Activated naive CD4-positive, alpha-beta T cell treated with anti-CD3 and anti-CD28 coated beads, Interleukin-2, amount 50 U/mL, for 72 hours (primary cell): Measurements from ENCODE around the gene PI4KB. TPM values are rescaled to one million over a fixed set of nuclear protein-coding genes. Genes with fewer than 3 reads are reported as not detected.
"Not testable (repeated sequence)": the region's sequence is repeated elsewhere in the genome, so short reads cannot be mapped to it uniquely, and the experiment has no call there.

Source experiments
- ATAC-seq, 2 donors: fragments of 150-1000 bp; cut with Tn5 transposase; 2 replicates each; pipeline ENCODE4 v1.10.0; 2021; ENCODE audit warnings: mild to moderate bottlenecking in 2 of 2, moderate library complexity in 2 of 2
- DNase-seq, 2 donors: peaks; one replicate each; pipeline ENCODE4 v3.0.0; 2021 to 2022; ENCODE audit warnings: low spot score in 2 of 2
- H3K27ac Mint-ChIP-seq, 2 donors: one replicate each; pipeline ENCODE4 v1.8.0; 2022; ENCODE audit warnings: mild to moderate bottlenecking in 2 of 2, mixed read lengths in 2 of 2
- H3K36me3 Mint-ChIP-seq, 2 donors: one replicate each; pipeline ENCODE4 v1.8.0; 2022; ENCODE audit warnings: mixed read lengths in 2 of 2
- H3K9me3 Mint-ChIP-seq, 2 donors: one replicate each; pipeline ENCODE4 v1.8.0; 2022; ENCODE audit warnings: mixed read lengths in 2 of 2
- total RNA-seq, 2 donors: library from RNA; stranded (reverse); gene quantifications; one replicate each; pipeline ENCODE4 v1.2.3, GENCODE V29; 2022

Gene PI4KB
- total RNA-seq, 2 donors from 2014 or later, result 55.0 to 75.3 TPM

DNA sequence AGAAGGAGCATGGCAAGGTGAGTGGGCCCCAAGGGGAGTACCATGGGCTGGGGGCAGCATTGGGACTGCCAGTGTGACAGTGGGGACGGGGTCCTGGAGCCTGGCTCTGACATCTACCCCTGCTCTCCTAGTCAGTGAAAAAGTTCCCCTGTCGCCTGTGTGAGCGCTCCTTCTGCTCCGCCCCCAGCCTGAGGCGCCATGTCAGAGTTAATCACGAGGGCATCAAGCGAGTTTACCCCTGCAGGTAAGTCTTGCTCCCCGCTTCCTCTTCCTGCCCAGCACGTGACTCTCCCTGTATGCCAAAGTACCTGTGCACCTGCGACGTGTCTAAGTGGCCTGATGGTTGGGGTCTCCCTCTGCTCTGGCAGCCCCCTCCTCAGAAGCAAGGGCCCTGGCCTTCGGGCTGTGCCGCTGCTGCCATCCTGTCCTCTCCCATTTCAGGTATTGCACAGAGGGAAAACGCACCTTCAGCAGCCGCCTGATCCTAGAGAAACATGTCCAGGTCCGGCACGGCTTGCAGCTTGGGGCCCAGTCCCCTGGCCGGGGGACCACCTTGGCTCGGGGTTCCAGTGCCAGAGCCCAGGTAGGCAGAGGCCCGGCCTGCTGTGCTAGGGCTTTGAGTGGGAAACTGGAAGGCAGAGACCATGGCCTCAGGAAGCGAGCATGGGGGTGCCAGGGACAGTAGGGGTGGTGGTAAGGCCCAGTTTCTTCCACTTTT, 37.1 kb downstream of the PI4KB start:
- H3K36me3 Mint-ChIP-seq, result no peaks in the 10 kb centered on the region
- no peak for DNase-seq
- no peaks in the 10 kb centered on the region for H3K9me3 Mint-ChIP-seq
- ATAC-seq, result no peak
- peak overlapping the region; percentile 67 to 81 for H3K27ac Mint-ChIP-seq

DNA sequence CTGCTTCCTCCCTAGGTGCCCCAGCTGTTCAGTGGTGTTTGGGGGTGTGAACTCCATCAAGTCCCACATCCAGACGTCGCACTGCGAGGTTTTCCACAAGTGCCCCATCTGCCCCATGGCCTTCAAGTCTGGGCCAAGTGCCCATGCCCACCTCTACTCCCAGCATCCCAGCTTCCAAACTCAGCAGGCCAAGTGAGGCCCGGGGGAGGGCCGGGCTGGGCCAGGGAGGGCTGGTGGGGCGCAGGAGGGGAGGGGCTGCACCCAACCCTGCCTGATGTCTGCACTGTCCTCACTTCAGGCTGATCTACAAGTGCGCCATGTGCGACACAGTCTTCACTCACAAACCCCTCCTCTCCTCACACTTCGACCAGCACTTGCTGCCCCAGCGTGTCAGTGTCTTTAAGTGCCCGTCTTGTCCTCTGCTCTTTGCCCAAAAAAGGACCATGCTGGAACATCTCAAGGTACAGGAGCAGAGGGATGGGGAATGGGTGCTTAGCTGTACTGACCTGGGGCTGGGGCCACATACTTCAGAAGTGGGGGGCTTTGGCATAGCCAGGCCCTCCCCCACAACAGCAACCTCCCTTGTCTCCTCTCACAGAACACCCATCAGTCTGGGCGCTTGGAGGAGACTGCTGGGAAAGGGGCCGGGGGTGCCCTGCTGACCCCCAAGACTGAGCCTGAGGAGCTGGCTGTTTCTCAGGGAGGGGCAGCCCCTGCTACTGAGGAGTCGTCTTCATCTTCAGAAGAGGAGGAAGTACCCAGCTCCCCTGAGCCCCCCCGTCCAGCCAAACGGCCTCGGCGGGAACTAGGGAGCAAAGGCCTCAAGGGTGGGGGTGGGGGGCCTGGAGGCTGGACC, 37.9 kb downstream of the PI4KB start:
- ATAC-seq (no peak), DNase-seq (no peak)
- Mint-ChIP-seq H3K36me3 (peaks cover 0 to 7% of the 10 kb centered on the region in 2 donors), H3K27ac (peak overlapping the region; percentile 67 to 69), H3K9me3 (no peaks in the 10 kb centered on the region)

DNA sequence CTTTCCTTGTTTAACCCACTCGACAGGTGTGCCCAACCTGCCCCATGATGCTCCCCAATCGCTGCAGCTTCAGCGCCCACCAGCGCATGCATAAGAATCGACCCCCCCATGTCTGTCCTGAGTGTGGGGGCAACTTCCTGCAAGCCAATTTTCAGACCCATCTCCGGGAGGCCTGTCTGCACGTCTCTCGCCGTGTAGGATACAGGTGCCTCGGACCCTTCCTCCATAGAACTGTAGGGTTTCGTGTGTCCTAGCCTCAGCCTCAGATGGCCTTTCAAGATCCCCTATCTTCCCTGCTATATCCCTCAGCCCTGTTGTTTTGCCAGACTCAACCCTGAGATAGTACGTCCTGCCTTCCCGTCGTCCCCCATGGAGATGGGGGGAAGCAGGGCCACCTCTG, 38.7 kb downstream of the PI4KB start:
- Mint-ChIP-seq H3K9me3 (no peaks in the 10 kb centered on the region), H3K27ac (peak overlapping the region; percentile 67 to 69), H3K36me3 (peaks cover 0 to 12% of the 10 kb centered on the region in 2 donors)
- DNase-seq, result no peak
- ATAC-seq, result no peak

DNA sequence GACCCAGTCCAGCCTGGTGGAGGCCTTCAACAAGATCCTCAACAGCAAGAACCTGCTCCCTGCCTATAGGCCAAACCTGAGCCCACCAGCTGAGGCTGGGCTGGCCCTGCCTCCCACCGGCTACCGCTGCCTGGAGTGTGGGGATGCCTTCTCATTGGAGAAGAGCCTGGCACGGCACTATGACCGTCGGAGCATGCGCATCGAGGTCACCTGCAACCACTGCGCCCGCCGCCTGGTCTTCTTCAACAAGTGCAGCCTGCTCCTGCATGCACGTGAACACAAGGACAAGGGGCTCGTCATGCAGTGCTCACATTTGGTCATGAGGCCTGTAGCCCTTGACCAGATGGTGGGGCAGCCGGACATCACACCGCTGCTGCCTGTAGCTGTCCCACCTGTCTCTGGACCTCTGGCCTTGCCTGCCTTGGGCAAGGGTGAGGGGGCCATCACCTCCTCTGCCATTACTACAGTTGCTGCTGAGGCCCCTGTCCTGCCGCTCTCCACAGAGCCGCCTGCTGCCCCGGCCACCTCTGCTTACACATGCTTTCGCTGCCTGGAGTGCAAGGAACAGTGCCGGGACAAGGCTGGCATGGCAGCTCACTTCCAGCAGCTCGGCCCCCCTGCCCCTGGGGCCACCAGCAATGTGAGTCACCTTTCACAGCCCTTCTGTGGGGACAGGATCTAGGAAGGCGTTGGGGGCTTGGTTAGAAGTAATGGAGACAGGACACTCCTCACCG, 39.3 kb downstream of the PI4KB start:
- Mint-ChIP-seq H3K27ac (peak overlapping the region in 1 of 2 donors; percentile 69), H3K9me3 (no peaks in the 10 kb centered on the region), H3K36me3 (peaks cover 5 to 17% of the 10 kb centered on the region in 2 donors)
- ATAC-seq, result no peak
- no peak for DNase-seq

DNA sequence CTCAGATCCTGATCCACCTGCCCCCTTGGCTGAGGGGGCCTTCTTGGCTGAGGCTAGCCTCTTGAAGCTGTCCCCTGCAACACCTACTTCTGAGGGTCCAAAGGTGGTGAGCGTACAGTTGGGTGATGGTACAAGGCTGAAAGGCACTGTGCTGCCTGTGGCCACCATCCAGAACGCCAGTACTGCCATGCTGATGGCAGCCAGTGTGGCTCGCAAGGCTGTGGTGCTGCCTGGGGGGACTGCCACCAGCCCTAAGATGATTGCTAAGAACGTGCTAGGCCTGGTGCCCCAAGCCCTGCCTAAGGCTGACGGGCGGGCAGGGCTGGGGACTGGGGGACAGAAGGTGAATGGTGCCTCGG, 39.9 kb downstream of the PI4KB start:
- no peak for DNase-seq
- H3K9me3 Mint-ChIP-seq, result no peaks in the 10 kb centered on the region
- no peak for ATAC-seq
- peaks cover 6 to 19% of the 10 kb centered on the region in 2 donors for H3K36me3 Mint-ChIP-seq
- peak overlapping the region; percentile 68 to 89 for H3K27ac Mint-ChIP-seq

DNA sequence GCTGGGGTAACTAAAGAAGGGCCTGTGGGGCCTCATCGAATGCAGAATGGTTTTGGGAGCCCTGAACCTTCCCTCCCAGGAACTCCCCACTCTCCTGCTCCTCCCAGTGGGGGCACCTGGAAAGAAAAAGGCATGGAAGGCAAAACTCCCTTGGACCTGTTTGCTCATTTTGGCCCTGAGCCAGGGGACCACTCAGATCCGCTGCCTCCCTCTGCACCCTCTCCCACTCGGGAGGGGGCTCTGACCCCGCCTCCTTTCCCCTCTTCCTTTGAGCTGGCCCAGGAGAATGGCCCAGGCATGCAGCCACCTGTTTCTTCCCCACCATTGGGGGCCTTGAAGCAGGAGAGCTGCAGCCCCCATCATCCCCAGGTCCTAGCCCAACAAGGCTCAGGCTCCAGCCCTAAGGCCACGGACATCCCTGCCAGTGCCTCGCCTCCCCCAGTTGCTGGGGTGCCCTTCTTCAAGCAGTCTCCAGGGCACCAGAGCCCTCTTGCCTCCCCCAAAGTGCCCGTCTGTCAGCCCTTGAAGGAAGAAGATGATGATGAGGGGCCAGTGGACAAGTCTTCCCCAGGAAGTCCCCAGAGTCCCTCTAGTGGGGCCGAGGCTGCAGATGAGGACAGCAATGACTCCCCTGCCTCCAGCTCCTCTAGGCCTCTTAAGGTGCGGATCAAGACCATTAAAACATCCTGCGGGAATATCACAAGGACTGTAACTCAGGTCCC, 40.4 kb downstream of the PI4KB start:
- Mint-ChIP-seq H3K36me3 (peaks cover 6 to 19% of the 10 kb centered on the region in 2 donors), H3K9me3 (no peaks in the 10 kb centered on the region), H3K27ac (peak overlapping the region; percentile 68 to 89)
- DNase-seq (no peak), ATAC-seq (no peak)

DNA sequence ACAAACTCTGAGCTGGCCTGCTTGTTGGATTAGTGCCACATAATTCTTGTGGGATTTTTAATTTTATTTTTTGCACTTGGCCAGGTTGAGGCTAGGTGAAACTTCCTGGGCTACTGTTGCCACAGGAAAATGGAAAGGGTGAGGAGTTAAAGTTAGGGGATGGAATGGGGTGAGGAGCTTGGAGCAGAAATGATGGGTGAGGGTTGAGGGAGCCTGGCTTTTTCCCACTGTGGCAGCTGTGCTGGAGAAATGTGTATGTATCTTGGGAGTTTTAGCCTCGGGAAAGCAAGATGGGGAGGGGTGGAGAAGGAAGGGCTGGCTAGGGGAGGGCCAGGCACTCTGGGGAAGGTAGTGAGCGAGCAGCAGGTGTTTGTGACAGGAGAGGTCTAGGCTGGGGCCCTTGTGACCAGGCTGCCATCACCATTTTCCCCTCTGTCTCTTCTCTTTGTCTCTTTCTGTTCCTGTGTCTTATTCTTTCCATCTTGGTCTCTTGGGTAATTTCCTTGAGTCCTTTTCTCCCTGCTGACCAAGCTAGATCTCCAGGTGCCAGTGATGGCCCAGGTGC, 43.1 kb downstream of the PI4KB start:
- Mint-ChIP-seq H3K36me3 (peaks cover 6 to 19% of the 10 kb centered on the region in 2 donors), H3K27ac (peak overlapping the region; percentile 57 to 99), H3K9me3 (no peaks in the 10 kb centered on the region)
- DNase-seq, result no peak
- no peak for ATAC-seq

DNA sequence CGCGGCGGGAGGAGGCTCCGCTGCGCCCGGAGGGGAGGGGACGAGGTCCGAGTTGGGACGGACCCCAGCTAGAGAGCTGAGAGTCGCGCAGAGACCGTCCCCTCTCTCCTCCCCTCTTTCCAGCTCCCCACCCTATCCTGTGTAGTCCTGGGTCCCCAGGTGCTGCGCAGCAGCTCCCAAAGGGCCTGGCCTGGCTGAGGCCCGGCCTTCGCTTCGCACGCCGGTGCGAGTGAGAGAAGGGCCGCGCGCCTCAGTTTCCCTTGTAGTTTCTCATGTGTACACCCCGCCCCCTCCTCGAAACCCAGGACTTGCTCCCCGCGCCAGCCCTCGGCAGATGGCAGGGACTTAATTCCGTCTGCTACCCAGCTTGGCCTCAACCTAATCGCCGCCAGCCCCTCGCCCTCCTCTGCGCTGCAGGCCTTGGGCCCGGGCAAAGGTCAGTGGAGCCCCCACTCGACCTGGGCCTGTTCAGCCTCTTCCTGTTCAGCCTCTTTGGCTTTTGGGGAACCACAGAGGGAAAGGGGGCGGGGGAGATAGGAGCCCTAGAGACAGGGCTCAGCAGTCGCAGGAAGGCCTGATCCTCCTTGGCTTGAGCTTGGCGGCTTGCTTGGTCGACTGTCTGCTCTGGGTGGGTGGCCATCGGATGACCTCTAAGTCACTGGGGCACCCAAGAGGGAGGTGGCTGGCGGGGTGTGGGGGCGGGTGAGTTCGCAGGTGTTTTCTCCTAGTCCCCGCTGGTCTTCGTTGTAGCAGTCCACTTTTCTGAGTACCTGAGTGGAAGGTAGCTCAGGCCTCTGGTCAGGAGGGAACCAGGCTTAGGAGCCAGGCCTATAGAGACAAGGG, 44.1 kb downstream of the PI4KB start:
- DNase-seq (peak in 1 of 2 donors; percentile 26), ATAC-seq (no peak)
- peaks cover 6 to 19% of the 10 kb centered on the region in 2 donors for H3K36me3 Mint-ChIP-seq
- peak overlapping the region; percentile 57 to 99 for H3K27ac Mint-ChIP-seq
- H3K9me3 Mint-ChIP-seq, result no peaks in the 10 kb centered on the region

DNA sequence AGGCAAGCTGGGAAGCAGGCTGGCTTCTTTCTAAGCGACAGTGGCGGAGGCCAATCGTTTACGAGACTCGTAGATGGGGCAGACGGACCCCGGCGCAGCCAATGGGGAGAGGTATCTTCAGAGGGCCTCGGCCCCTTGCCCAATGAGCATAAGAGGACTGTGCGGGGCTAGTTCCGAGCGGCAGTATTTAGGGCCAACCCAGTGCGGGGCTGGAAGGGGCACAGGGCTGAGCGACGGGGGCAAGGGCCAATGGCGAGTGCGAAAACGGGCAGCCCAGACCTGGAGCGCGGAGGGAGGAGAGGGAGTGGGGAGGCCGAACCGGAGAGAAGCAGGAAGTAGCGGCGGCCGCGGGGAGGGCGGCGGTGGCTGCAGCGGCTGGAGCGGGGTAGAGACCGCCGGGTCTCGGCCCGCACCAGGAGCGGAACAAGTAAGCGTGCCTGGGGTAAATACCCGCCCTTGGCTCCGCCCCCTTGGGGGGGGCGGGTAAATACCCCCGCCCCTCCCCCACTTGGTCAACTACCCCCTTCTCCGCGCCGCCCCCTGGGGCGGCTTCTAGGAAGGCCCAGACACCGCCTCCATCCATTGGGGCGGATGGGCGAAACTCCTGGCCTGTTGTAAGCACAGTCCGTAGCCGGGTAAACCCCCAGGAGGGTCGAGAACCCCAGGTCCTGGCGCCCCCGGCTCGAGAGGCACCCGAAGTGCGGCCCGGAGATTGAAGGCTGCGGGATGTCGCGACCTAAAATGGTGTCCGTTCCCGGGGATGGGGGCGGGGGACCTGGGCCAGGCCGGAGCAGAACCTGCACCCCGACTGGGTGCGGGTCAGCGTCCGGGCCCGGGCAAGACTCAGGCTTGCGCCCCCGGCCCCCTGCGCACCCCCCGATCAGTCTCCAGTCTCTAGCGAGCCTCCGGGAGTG, 45.0 kb downstream of the PI4KB start, which contains the start of gene ZNF687:
Gene ZNF687 (plus strand): TSS at position 331 of the 914 bp plus-strand sequence. CDS start 3,993 bp downstream, outside the sequence.
- H3K27ac Mint-ChIP-seq, result peak within 1 kb of the TSS; percentile 99
- peaks cover 0 to 2% of the 10 kb centered on the region in 2 donors for H3K9me3 Mint-ChIP-seq
- peak; percentile 91 for ATAC-seq
- peaks cover 6 to 19% of the 10 kb centered on the region in 2 donors for H3K36me3 Mint-ChIP-seq
- peak; percentile 98 to 100 for DNase-seq

DNA sequence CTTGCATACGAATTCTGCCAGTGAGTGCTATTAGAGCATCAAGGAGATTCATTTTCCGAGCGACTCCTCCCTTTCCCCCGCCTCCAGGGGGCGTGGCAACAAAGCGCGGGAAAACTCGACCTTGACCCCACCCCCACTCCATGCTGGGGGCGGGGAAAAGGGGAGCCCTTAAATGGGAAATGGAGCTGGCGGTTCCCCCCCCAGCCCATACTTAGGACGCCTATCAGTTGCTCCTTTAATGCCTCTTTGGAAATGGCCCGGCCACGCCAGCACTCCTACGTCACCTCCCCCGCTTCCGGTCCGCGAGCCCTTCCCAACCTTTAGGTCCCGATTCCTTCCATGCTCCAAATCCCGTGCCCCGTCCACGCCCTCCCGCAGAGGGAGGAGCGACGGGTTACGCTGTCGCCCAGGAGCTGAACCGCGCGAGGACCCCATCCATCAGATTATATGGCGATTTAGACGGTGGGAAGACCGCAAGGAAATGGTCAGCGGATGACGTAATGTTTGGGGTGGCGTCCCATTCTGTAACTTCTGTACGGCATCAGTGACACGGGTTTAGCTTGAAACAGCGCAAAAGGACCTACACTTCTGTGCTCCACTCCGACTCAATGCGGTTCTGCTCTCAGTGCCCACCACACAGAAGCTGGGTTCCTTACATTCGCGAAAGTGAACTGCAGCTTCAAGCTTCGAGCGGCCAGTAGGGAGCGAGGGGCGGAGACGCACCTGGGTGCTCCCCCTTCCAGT, 45.8 kb downstream of the PI4KB start:
- DNase-seq, result peak; percentile 95 to 99
- peak overlapping the region; percentile 99 for H3K27ac Mint-ChIP-seq
- ATAC-seq, result peak; percentile 35 to 60
- H3K9me3 Mint-ChIP-seq, result peaks cover 0 to 6% of the 10 kb centered on the region in 2 donors
- peaks cover 6 to 19% of the 10 kb centered on the region in 2 donors for H3K36me3 Mint-ChIP-seq

DNA sequence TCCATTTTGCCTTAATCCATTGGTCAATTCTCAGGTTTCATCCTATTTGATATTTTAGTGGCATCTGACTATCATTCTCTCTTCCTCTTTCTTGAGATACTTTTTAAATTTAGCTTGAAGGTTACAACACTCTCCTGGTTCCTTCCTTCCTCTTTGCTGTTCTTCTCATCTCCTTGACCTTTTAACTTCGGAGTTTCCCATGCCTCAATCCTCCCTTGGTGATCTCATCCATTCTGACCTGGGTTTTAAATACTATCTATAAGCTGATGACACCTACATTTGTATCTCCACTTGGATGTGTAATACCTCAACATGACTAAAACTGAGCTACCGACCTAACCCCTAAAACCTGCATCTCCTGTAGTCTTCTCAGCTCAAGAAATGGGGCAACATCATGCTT, 50.0 kb downstream of the PI4KB start:
- Mint-ChIP-seq H3K27ac (peak overlapping the region; percentile 5 to 79), H3K9me3 (peaks cover 0 to 6% of the 10 kb centered on the region in 2 donors), H3K36me3 (peaks cover 0 to 6% of the 10 kb centered on the region in 2 donors)
- ATAC-seq (peak in 1 of 2 donors; percentile 27), DNase-seq (no peak)

DNA sequence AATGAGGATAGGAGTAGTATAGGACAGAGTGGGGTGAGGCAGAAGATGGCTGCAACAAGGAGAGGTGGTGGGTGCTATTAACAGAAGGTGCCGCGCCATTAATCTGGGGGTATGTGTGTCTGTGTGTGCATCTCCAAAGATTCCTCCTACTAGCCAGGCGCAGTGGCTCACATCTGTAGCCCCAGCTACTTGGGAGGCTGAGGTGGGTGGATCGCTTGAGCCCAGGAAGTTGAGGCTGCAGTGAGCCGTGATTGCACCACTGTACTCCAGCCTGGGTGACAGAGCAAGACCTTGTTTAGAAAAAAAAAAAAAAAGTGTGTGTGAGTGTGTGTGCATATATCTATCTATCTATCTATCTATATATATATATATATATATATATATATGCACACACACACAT, 51.9 kb downstream of the PI4KB start:
- H3K36me3 Mint-ChIP-seq, ATAC-seq, H3K9me3 Mint-ChIP-seq, DNase-seq, H3K27ac Mint-ChIP-seq: not testable (repeated sequence)

DNA sequence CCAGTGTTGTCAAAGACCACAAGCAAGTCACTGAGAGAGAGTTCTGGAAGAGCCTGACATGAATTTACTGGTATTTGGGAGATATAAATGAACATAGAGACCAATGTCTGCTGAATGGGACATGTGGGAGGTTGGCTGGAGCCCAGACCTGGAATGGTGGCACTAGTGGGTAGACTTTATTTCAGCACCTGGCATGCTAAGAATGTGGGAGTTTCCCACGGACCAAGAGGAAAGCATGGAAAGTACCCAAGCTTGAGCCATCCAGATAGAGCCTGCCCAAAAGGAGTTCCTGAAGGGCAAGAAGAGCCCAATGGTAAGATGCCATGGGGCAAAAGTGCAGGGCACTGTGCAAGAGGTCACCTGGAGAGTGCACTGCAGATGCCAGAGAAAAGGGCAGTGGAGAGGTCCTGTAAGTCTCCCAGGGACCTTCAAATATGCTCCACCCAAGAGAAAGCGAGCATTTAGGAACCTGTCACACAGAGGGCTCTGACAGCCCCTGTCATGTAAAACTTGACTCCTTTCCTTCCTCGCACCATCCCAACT, 53.2 kb downstream of the PI4KB start:
- ATAC-seq, result no peak
- H3K36me3 Mint-ChIP-seq, result peaks cover 0 to 7% of the 10 kb centered on the region in 2 donors
- no peak for DNase-seq
- peaks cover 0 to 6% of the 10 kb centered on the region in 2 donors for H3K9me3 Mint-ChIP-seq
- peak overlapping the region; percentile 1 to 41 for H3K27ac Mint-ChIP-seq
